Muscle of back (tissue), 13 donors: ENCODE measurements around the gene ACTN3. TPM values are rescaled to one million over a fixed set of nuclear protein-coding genes. Genes with fewer than 3 reads are reported as not detected.
A peak's percentile ranks its signal among the peaks of the same experiment; 100 is the strongest.
"Not testable (repeated sequence)": the region's sequence is repeated elsewhere in the genome, so short reads cannot be mapped to it uniquely, and the experiment has no call there.

ENCODE experiments used
- DNase-seq, 3 donors: peaks; one replicate each; pipeline versions ENCODE4 v3.0.0 to v3.0.0-alpha.2; 2013
- long read RNA-seq, 9 donors: transcript quantifications; one replicate each; lab custom pipeline, GENCODE V29; 2026
- polyA plus RNA-seq, 10 donors: library from polyadenylated mRNA; unstranded; fragments of 120-200 nt; gene quantifications; one replicate each; pipeline ENCODE4 v1.2.1, GENCODE V29; 2013; ENCODE audit not compliant: insufficient read length in 10 of 10

Gene ACTN3
- polyA plus RNA-seq, result 100 to 1,000 TPM in 3 of 10 donors, 10 to 100 TPM in 6, 1 to 10 TPM in 1; 6.4 to 159 (median 82.9) TPM
- long read RNA-seq, donor 1, transcript ACTN3-203 (21 exons, 2,939 nt), result major isoform, 14 of 36 reads
- long read RNA-seq, donor 1, partial matches to known transcripts, result 22 of 36 reads
- long read RNA-seq, donor 1, other reads (novel, unspliced or antisense), result 0 of 36 reads
- long read RNA-seq, donor 2, transcript ACTN3-203 (21 exons, 2,939 nt), result major isoform, 8 of 8 reads
- long read RNA-seq, donor 2, partial matches to known transcripts, result 0 of 8 reads
- long read RNA-seq, donor 2, other reads (novel, unspliced or antisense), result 0 of 8 reads
- long read RNA-seq, donor 3, result 0 reads
- long read RNA-seq, donor 4, transcript ACTN3-203 (21 exons, 2,939 nt), result major isoform, 8 of 8 reads
- long read RNA-seq, donor 4, partial matches to known transcripts, result 0 of 8 reads
- long read RNA-seq, donor 4, other reads (novel, unspliced or antisense), result 0 of 8 reads
- long read RNA-seq, donor 5, partial matches to known transcripts, result 0 of 4 reads
- long read RNA-seq, donor 5, other reads (novel, unspliced or antisense), result 0 of 4 reads
- long read RNA-seq, donor 6, result 0 reads
- long read RNA-seq, donor 7, partial matches to known transcripts, result 5 of 9 reads
- long read RNA-seq, donor 7, other reads (novel, unspliced or antisense), result 0 of 9 reads
- long read RNA-seq, donor 8, partial matches to known transcripts, result 0 of 1 reads
- long read RNA-seq, donor 8, other reads (novel, unspliced or antisense), result 0 of 1 reads
- long read RNA-seq, donor 9, partial matches to known transcripts, result 0 of 1 reads
- long read RNA-seq, donor 9, other reads (novel, unspliced or antisense), result 0 of 1 reads

DNA sequence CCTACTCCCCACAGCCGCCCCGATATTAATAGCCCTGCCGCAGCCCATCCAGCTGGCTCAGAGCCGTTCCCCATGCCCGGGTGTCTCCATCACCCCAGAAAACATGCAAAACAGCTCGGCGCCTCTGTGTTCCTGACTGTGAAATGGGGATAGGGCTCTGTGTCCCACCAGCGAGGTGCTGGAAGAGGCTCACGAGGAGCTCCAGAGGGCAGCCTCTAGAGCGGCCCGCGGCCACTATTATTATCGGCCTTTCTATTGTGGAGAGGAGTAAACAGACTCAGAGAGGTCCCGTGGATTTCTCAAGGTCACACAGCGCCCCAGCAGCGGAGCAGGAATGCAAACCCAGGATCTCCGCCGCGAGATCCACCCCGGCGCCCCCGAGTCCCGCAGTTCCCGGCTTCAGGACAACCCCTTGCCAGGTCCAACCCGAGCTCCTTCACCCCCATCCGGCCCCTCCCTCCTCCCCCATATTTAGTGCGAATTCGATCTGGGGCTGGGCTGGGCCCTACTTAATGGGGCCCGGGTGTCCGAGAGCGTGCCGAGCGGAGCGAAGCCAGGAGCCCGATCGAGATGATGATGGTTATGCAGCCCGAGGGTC lies at the start of gene ACTN3:
TSS of gene ACTN3 (plus strand) at position 536 of the 598 bp plus-strand sequence. CDS start at position 571, 35 bp downstream.
- peak; percentile 45 to 60 (median 55) for DNase-seq

DNA sequence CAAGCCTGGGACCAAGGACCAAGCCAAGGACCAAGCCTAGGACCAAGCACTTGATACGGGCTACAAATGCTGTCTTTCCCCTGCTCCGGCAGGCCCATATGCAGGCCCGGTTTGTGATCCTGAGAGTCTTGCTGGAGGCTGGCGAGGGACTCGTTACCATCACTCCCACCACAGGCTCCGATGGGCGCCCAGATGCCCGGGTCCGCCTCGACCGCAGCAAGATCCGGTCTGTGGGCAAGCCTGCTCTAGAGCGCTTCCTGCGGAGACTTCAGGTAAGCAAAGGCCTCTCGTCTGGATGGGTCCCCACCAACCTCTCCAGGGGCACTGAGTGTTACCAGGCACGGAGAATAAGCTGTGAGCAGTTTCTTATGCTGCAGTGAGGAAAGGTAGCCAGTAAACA lies 49.5 kb upstream of the ACTN3 start:
- no peak for DNase-seq

DNA sequence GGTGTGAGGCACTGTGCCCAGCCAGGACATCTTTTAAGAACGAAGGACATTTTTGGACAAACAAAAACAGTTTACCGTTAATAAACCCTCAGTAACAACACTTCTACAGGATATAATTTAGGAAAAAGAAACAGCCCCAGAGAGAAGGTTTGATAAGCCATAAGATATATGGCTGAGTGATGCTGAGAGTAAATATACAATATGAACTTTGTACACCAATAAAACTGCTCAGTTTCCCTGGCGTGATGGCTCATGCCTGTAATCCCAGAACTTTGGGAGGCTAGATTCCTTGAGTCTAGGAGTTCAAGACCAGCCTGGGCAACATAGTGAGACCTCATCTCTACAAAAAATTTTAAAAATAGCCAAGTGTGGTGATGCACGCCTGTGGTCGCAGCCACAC lies 48.2 kb upstream of the ACTN3 start:
- no peak for DNase-seq

DNA sequence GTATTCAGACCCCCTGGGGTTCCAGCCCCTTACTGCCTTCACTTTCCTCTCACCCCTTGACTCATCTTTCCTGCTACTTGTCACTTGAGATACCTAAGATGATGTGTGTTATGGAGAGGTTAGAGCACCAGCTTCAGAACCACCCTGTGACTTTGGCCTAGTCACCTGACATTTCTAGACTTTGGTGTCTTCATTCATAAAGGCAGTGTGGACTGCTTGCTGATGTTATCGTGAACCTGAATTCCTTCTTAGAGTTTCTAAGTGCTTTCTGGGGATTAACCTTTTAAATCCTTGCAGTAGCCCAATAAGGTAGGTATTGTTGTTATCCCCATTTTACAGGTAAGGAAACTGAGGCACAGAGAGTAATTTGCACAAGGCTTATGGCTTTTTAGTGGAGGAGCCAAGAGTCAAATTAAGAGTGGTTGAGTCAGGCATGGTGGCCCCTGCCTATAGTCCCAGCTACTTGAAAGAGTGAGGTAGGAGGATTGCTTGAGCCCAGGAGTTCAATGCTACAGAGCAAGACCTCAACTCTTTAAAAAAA lies 41.4 kb upstream of the ACTN3 start:
- no peak for DNase-seq

DNA sequence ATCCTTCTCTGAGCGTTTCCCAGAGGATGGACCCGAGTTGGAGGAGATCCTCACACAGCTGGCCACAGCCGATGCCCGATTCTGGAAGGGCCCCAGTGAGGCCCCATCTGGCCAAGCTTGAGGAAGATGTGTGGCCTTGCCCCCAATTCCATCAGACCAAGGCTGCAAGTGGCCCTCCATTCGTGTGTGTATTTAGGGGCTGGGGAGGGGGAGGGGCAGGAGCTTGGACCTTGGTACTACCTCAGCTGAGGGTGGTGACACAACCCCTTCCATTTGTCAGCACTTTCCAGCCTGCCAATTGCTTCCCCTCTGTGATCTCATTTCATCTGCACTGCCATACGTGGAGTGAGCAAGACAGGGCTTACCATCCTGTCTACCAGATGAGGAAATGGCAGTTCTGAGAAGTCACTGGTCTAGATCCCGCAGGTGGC lies 37.6 kb upstream of the ACTN3 start:
- peak; percentile 3 to 33 (median 5) for DNase-seq

DNA sequence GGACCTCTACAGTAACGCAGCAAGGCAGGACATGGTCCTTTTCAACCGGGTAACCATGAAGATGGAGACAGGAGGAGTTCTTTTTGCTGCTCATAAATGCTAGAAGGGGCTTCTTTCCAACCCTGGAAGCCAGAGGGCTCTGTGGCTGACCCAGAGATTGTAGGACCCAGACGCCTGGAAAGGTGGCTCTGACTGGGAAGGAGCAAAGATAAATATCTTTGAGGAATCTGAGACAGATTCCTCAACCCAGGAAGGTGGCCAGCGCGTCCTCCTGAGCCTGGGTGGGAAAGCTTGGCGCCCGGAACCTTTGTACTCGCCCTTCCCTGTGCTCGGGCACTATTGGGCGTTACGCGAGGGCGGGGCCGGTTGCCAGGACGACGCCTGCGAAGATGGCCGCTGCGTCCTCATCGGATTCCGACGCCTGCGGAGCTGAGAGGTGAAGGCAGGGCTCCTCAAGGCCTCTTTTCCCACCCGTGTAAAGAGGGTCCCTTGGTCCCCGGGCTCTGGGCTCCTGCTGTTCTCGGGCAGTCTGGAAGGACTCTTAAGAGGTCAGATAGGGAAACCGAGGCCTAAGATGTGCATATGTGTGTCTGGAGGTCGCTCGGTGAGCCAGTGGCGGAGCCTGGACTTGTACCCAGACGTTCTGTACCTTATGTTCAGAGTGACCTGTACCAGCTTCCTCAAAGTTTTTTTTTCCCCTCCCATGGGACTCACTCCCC lies 36.3 kb upstream of the ACTN3 start, which contains the start of gene BBS1:
TSS of gene BBS1 (plus strand) at position 365 of the 719 bp plus-strand sequence. CDS start at position 390, 25 bp downstream.
- DNase-seq, result peak; percentile 79 to 96 (median 91)

DNA sequence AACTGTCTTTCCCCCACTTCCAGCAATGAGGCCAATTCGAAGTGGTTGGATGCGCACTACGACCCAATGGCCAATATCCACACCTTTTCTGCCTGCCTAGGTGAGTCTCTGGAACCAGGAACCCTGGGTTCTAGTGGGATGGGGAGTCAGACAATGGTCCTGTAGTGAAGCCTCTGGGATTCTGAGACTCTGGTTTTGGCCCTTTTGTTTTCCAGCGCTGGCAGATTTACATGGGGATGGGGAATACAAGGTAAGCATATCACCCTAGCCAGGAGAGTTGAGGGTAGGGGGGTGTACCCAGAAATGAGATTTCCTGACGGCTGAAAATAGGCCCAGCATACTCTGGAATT lies 35.7 kb upstream of the ACTN3 start:
- DNase-seq, result no peak

DNA sequence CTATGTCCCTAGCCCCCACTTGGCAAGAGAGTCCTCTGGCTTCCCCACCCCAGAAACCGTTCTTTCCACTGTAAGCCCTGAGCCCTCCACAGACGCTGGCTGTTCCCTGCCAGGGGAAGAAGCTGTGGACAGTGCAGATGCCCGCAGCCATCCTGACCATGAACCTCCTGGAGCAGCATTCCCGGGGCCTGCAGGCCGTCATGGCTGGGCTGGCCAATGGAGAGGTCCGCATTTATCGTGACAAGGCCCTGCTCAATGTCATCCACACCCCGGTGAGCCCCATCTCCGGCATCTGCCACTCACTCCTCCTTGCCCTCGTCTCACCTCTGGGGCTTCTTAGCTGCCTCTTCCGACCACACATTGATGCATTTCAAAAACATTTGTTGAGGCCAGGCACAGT lies 23.1 kb upstream of the ACTN3 start:
- DNase-seq, result no peak

DNA sequence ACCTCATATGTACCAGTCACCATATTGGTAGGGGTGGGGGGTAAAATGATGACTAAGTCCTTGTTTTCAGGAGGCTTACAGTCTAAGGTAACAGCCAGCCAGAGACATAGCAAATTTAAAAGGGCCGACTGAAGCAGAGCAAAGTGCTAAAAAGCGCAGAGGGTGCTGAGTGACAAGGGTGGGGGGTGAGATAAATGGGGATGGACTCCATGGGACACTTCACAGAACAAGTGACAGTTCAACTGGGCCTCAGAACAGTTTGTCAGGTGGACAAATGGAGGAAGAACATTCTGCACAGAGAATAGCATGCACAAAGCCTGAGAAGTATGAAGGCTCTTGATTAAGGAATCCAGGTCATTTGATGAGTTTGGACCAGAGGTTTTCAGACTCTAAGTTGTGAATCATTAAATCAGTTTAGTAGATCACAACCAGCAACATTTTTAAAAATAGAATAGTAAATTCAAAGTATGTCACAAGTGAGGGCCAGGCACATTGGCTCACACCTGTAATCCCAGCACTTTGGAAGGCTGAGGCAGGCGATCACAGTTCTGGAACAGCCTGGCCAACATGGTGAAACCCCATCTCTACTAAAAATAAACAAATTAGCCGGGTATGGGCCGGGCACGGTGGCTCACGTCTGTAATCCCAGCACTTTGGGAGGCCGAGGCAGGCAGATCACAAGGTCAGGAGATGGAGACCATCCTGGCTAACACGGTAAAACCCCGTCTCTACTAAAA lies 22.2 kb upstream of the ACTN3 start:
- DNase-seq, result no peak

DNA sequence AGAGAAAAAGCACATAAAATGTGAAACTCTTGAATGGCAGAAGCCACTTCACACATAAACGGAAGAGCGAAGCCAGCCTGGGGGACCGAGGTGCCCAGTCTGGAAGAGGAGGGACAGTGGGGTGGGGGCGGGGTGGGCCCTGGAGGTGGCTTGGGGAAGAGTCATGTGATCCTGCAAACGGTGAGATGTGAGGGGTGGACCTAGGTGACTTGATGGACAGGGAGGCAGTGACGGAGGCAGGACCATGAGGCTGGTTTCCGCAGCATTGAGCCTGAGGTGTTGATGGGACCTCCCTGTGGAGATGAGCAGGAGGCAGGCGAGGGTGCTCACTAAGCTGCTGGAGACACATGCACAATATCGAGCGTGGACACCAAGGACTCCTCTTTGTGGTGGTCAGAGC lies 17.6 kb upstream of the ACTN3 start:
- no peak for DNase-seq

DNA sequence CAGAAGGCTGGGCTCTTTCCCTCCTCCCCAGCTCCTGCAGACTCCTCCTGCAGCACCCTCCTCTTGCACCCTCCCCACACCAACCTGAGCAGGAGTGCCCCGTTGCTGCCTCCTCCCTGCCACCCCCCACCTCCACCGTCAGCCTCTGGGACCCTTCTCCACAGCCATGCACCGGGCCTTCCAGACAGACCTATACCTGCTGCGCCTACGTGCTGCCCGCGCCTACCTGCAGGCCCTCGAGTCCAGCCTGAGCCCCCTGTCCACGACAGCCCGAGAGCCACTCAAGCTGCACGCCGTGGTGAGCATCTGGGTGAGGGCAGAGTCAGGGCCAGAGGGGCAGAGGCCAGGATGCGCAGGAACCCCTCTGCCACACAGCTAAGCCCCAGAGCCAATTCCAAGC lies 17.0 kb upstream of the ACTN3 start:
- no peak for DNase-seq

DNA sequence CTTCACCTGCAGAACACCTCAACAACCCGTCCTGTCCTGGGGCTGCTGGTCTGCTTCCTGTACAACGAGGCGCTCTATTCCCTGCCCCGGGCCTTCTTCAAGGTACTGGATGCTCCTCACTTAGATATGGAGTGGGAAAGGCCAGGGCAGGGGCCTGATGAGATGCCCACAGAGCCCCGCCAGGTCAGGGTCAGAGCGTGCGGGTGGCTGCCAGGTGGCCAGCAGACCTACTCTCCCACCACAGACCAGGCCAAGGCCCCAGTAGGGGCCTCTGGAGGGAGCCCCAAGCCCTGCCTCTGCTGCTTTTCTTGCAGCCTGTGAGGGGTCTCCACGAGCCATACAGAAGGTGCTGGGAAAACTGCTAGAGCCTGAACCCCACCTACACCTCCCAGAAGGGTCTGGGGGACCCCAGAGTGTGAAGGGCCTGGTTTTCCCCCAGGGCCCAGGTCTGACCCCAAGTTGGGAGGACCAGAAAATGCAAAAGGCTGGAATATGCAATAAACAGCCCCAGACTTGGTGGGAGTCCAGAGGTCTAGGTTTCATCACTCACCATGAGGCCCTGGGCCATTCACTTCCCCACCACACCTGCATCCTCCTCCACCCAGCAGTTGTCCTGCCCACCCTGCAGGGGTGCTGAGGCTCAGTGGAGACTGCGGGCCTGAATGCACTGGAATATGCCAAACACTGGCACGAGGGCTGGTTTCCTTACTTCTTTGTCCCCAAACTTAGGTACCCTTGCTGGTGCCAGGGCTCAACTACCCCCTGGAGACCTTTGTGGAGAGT lies 15.6 kb upstream of the ACTN3 start:
- no peak for DNase-seq

DNA sequence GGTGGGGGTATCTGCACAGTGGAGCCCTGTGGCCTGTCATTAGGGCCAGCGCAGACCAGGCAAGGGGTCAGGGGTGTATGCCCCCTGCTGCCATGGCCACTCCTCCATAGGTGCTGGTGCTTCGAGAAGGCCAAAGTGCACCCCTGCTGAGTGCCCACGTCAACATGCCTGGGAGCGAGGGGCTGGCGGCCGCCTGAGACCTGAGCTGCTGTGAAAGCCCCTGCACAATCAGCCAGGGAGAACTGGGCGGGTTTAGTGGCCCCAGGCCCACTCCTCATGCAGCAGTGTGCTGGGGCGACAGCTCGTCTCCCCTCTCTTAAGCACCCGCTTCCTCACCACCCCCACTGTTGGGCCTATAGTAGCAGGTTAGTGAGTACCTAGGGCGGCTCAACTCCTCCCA lies 14.9 kb upstream of the ACTN3 start:
- DNase-seq, result no peak

DNA sequence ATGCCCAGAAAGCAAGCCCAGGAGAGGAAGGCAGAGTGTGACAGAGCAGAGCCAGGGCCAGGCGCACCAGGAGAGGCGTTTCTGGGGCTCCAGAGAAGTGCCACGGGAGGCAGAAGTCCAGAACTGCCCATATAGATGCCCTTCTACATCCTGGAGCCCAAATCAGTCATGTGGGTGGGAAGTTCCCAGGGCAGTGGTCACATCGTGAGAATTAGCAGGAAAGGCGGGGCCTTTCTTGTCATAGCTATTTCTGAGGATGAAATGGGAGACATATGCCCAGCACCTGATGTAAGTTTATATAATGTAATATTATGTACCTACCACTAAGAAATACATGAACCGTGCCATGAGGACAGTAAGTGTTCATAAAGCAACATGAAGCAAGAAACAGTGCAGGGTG lies 13.9 kb upstream of the ACTN3 start:
- no peak for DNase-seq

DNA sequence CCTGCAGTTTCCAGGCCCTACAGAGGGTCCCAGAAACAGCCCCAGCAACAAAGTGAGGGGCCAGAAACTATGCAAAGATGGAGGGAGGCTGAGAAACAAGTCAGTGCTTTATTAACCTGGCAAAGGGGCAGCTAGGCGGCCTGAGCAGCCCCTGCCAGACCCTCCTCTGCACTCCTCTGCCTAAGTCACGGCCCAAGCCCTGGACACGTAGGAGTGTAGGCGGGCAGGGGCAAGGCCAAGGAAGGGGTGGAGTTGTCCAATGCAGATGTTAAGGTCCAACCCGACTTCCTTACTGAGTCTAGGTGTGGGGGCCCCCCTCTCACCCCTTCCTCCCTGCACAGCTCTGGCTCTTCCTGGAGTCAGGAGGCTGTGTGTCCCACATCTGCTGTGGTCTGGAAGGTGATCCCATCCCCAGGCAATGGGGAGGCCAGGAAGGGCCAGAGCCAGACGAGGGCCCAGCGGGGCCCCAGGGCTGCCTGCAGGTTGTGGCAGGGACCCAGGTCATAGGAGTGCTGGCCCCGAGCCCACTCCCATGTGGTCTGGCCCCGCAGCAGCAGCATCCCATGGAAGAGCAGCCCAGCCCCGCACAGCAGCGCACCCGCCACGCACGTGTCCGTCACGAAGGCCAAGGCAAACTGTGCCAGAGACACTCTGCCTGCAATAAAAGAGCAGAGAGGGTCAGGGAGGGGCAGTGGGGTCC lies 7.4 kb upstream of the ACTN3 start:
- DNase-seq, result no peak

DNA sequence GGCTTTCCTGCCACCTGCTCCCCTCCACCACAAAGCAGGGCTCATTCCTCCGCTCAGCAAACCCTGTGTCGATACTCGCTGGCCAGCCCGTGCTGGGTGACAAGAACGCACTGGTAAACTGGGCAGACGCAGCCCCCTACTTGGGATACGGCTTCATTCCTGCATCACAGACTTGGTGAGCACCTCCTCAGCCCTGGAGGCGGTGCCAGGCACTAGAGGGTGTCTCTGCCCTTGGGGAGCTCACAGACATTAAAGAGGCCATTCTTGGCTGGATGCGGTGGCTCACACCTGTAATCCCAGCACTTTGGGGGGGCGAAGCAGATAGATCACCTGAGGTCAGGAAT lies 6.9 kb upstream of the ACTN3 start:
- no peak for DNase-seq

DNA sequence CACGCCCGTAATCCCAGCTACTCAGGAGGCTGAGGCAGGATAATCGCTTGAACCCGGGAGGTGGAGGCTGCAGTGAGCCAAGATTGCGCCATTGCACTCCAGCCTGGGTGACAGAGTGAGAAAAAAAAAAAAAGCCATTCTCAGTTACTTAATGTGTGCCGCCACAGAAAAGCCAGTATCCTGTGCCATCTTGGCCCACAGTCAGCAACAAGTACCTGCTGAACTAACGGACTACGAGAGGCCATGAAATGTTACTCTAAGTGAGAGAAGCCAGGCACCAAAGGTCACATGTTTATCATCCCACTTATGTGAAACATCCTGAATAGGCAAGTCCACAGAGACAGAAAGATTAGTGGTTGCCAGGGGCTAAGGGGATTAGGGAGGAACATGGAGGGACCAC lies 6.1 kb upstream of the ACTN3 start:
- not testable (repeated sequence) for DNase-seq

DNA sequence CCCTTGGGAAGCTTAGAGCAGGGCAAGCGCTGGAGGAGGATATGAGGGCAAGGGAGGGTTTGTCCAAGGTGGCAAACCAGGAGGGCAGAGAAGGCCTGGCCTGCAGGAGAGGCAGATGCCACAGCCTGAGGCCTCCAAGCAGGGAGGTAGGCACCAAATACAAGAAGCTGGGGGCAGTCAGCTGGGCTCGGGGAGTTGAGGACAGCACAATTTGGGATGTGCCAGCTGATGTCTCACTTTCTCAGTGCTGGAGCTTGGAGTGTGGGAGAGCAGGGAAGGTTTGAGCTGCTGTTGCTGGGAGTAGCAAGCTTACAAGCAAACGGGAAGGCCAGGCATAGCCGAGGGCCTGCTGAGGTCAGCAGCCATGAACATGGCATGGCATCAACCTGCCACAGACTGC lies 4.8 kb upstream of the ACTN3 start:
- no peak for DNase-seq

DNA sequence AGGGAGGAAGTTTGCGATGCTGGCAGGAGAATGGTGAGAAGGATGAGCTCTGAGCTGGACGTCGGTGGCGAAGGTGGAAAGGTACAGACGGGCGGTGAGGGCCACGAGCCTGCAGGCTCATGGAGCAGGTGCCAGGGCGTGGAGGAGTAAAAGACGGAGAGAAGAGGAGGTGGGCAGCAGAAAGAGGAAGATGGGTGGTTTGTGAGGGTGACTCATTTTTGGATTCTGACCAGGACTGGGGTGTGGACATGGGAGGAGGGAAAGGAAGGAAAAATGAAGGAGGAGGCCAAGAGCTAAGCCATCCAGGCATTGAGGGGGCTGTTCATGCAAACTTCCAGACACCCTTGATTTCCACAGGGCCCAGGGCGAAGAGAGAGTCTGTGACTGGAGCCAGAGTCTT lies 4.3 kb upstream of the ACTN3 start:
- DNase-seq, result no peak
